CD4-positive, alpha-beta T cell treated with Interleukin-12 subunit alpha and Interleukin-12 subunit beta, for 1 hour (primary cell): ENCODE data around the gene MAML3.

Source experiments
- DNase-seq: peaks from one replicate; pipeline ENCODE4 v3.0.0-alpha.2; 2020

Gene MAML3

GRCh38 chr4:140096483-140096861, 57.5 kb downstream of the MAML3 start:
- DNase-seq = no peak

GRCh38 chr4:140095694-140096482, 58.1 kb downstream of the MAML3 start:
- DNase-seq = peak; percentile 66

GRCh38 chr4:140094438-140095420, 59.3 kb downstream of the MAML3 start:
- DNase-seq = peak; percentile 61

GRCh38 chr4:140092094-140092851, 61.7 kb downstream of the MAML3 start:
- no peak for DNase-seq

GRCh38 chr4:140091305-140091704, 62.7 kb downstream of the MAML3 start:
- no peak for DNase-seq

- DNase-seq = no peak
Measured at GRCh38 chr4:140090215-140090731, 63.7 kb downstream of the MAML3 start.

- no peak for DNase-seq
Measured at GRCh38 chr4:140089216-140089615, 64.8 kb downstream of the MAML3 start.

GRCh38 chr4:140088323-140088967, 65.5 kb downstream of the MAML3 start:
- DNase-seq = no peak

- DNase-seq = no peak
Measured at GRCh38 chr4:140085881-140086280, 68.1 kb downstream of the MAML3 start.

- no peak for DNase-seq
Measured at GRCh38 chr4:140085062-140085622, 68.8 kb downstream of the MAML3 start.

GRCh38 chr4:140084385-140084784, 69.6 kb downstream of the MAML3 start:
- DNase-seq = no peak

- no peak for DNase-seq
Measured at GRCh38 chr4:140082391-140082755, 71.6 kb downstream of the MAML3 start.

GRCh38 chr4:140081641-140082390, 72.2 kb downstream of the MAML3 start:
- DNase-seq = no peak

- DNase-seq = no peak
Measured at GRCh38 chr4:140080883-140081282, 73.1 kb downstream of the MAML3 start.

GRCh38 chr4:140078366-140078765, 75.6 kb downstream of the MAML3 start:
- DNase-seq = no peak

- no peak for DNase-seq
Measured at GRCh38 chr4:140076307-140076706, 77.7 kb downstream of the MAML3 start.

- peak; percentile 64 for DNase-seq
Measured at GRCh38 chr4:140071806-140072205, 82.2 kb downstream of the MAML3 start.

GRCh38 chr4:140070973-140071372, 83.0 kb downstream of the MAML3 start:
- DNase-seq = no peak

GRCh38 chr4:140070366-140070765, 83.6 kb downstream of the MAML3 start:
- DNase-seq = peak; percentile 10

GRCh38 chr4:140069066-140069465, 84.9 kb downstream of the MAML3 start:
- DNase-seq = no peak

- DNase-seq = no peak
Measured at GRCh38 chr4:140068271-140068670, 85.7 kb downstream of the MAML3 start.
